ENCODE data around the gene RASSF4. TPM values are rescaled to one million over a fixed set of nuclear protein-coding genes. Genes with fewer than 3 reads are reported as not detected.

The RASSF4 gene
- total RNA-seq, 1 donor from 2014 or later: 83.0 TPM

GRCh38 chr10:44981172-44982113 is 21.8 kb downstream of the RASSF4 start:
- no peaks in the 10 kb centered on the region for H3K27me3 ChIP-seq (ENCODE audit: insufficient read depth, low read length)
- no peaks in the 10 kb centered on the region for H3K9me3 ChIP-seq (ENCODE audit: insufficient read depth, low read depth, low read length)
- H3K9ac ChIP-seq (ENCODE audit: low read length): peak overlapping the region; percentile 61
- H3K4me2 ChIP-seq (ENCODE audit: low read length): peak overlapping the region; percentile 72
- FAIRE-seq (peak; percentile 91), DNase-seq (ENCODE audit: low read depth) (peak; percentile 93)
- H2AFZ ChIP-seq (ENCODE audit: low read depth, low read length): peak overlapping the region; percentile 51
- peak overlapping the region; percentile 90 for H3K27ac ChIP-seq (ENCODE audit: low read depth, low read length)
- Mint-ChIP-seq H3K27me3 (ENCODE audit: low read depth, unreplicated experiment) (no peaks in the 10 kb centered on the region), H3K4me3 (ENCODE audit: unreplicated experiment) (peak overlapping the region; percentile 40), H3K9me3 (ENCODE audit: unreplicated experiment) (peaks cover 4% of the 10 kb centered on the region), H3K27ac (ENCODE audit: unreplicated experiment) (peak overlapping the region; percentile 99), H3K4me1 (ENCODE audit: low read depth, unreplicated experiment) (peaks cover 74% of the 10 kb centered on the region), H3K36me3 (ENCODE audit: low read depth, unreplicated experiment) (peaks cover 9% of the 10 kb centered on the region)
- H4K20me1 ChIP-seq (ENCODE audit: insufficient read depth, low read length): no peaks in the 10 kb centered on the region
- no peaks in the 10 kb centered on the region for H3K36me3 ChIP-seq (ENCODE audit: insufficient read depth, low read length)
- H3K79me2 ChIP-seq (ENCODE audit: insufficient read depth, low read length): no peaks in the 10 kb centered on the region
- no peak overlapping the region for H3K4me3 ChIP-seq (ENCODE audit: insufficient read depth, low read depth, low read length)
- TF ChIP-seq EZH2 (IDR thresholded peaks at IDR 0.05; ENCODE audit: insufficient read depth, low read length): no peak
- TF ChIP-seq, protein P1, sequence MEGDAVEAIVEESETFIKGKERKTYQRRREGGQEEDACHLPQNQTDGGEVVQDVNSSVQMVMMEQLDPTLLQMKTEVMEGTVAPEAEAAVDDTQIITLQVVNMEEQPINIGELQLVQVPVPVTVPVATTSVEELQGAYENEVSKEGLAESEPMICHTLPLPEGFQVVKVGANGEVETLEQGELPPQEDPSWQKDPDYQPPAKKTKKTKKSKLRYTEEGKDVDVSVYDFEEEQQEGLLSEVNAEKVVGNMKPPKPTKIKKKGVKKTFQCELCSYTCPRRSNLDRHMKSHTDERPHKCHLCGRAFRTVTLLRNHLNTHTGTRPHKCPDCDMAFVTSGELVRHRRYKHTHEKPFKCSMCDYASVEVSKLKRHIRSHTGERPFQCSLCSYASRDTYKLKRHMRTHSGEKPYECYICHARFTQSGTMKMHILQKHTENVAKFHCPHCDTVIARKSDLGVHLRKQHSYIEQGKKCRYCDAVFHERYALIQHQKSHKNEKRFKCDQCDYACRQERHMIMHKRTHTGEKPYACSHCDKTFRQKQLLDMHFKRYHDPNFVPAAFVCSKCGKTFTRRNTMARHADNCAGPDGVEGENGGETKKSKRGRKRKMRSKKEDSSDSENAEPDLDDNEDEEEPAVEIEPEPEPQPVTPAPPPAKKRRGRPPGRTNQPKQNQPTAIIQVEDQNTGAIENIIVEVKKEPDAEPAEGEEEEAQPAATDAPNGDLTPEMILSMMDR (IDR thresholded peaks at IDR 0.05; ENCODE audit: insufficient read depth, low read depth, low read length): no peak
- peaks cover 57% of the 10 kb centered on the region for H3K4me1 ChIP-seq (ENCODE audit: insufficient read depth, low read length)

DNA sequence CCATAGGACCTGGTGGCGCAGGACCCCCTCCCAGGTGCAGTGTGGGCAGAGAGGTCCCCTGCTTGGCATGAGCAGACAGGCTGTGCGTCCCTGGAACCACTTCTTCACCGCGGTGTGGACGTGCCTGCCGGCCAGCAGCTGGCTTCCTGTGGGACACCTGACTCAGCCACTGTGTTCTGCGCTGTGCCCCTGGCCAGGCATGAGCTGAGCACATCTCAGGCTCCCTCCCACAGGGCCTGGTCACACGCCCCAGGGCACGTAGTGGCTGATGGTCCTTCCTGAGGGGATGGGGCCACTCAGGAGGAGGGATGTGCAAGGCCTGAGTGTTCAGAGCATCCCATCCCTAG is 22.5 kb downstream of the RASSF4 start:
- H3K9me3 Mint-ChIP-seq (ENCODE audit: unreplicated experiment): peaks cover 2% of the 10 kb centered on the region
- no peaks in the 10 kb centered on the region for H3K27me3 Mint-ChIP-seq (ENCODE audit: low read depth, unreplicated experiment)
- no peaks in the 10 kb centered on the region for H3K27me3 ChIP-seq (ENCODE audit: insufficient read depth, low read length)
- TF ChIP-seq EZH2 (IDR thresholded peaks at IDR 0.05; ENCODE audit: insufficient read depth, low read length): no peak
- TF ChIP-seq, protein P1 (IDR thresholded peaks at IDR 0.05; ENCODE audit: insufficient read depth, low read depth, low read length): no peak
- peak overlapping the region; percentile 66 for H3K27ac Mint-ChIP-seq (ENCODE audit: unreplicated experiment)
- H2AFZ ChIP-seq (ENCODE audit: low read depth, low read length): peak overlapping the region; percentile 51
- peaks cover 72% of the 10 kb centered on the region for H3K4me1 Mint-ChIP-seq (ENCODE audit: low read depth, unreplicated experiment)
- no peaks in the 10 kb centered on the region for H3K9me3 ChIP-seq (ENCODE audit: insufficient read depth, low read depth, low read length)
- H3K36me3 ChIP-seq (ENCODE audit: insufficient read depth, low read length): no peaks in the 10 kb centered on the region
- peak; percentile 38 for DNase-seq (ENCODE audit: low read depth)
- peak overlapping the region; percentile 61 for H3K9ac ChIP-seq (ENCODE audit: low read length)
- no peak for FAIRE-seq
- peak overlapping the region; percentile 72 for H3K4me2 ChIP-seq (ENCODE audit: low read length)
- H3K4me3 Mint-ChIP-seq (ENCODE audit: unreplicated experiment): no peak overlapping the region
- peaks cover 12% of the 10 kb centered on the region for H3K36me3 Mint-ChIP-seq (ENCODE audit: low read depth, unreplicated experiment)
- H3K4me1 ChIP-seq (ENCODE audit: insufficient read depth, low read length): peaks cover 57% of the 10 kb centered on the region
- no peak overlapping the region for H3K4me3 ChIP-seq (ENCODE audit: insufficient read depth, low read depth, low read length)
- H4K20me1 ChIP-seq (ENCODE audit: insufficient read depth, low read length): no peaks in the 10 kb centered on the region
- H3K79me2 ChIP-seq (ENCODE audit: insufficient read depth, low read length): no peaks in the 10 kb centered on the region
- peak overlapping the region; percentile 90 for H3K27ac ChIP-seq (ENCODE audit: low read depth, low read length)

DNA sequence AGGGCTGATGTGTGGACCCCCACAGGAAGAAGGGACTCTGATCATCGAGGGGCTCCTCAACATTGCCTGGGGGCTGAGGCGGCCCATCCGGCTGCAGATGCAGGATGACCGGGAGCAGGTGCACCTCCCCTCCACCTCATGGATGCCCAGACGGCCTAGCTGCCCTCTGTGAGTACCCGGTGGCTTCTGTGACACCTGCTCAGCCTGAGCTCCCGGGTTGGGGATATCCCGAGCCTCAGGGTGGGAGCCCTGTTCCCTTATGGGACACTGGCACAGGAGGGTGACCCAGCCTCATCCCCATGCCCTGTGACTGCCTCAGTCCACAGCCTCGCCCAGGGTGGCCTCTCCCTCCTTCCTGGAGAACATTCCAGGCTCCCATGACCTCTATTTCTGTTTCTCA is 22.9 kb downstream of the RASSF4 start:
- peaks cover 57% of the 10 kb centered on the region for H3K4me1 ChIP-seq (ENCODE audit: insufficient read depth, low read length)
- H3K9me3 ChIP-seq (ENCODE audit: insufficient read depth, low read depth, low read length): no peaks in the 10 kb centered on the region
- no peaks in the 10 kb centered on the region for H4K20me1 ChIP-seq (ENCODE audit: insufficient read depth, low read length)
- H3K27ac Mint-ChIP-seq (ENCODE audit: unreplicated experiment): peak overlapping the region; percentile 66
- peak overlapping the region; percentile 72 for H3K4me2 ChIP-seq (ENCODE audit: low read length)
- H3K9ac ChIP-seq (ENCODE audit: low read length): peak overlapping the region; percentile 61
- DNase-seq (ENCODE audit: low read depth) (no peak), FAIRE-seq (no peak)
- peaks cover 12% of the 10 kb centered on the region for H3K36me3 Mint-ChIP-seq (ENCODE audit: low read depth, unreplicated experiment)
- no peak overlapping the region for H3K4me3 Mint-ChIP-seq (ENCODE audit: unreplicated experiment)
- peaks cover 2% of the 10 kb centered on the region for H3K9me3 Mint-ChIP-seq (ENCODE audit: unreplicated experiment)
- TF ChIP-seq, protein P1 (IDR thresholded peaks at IDR 0.05; ENCODE audit: insufficient read depth, low read depth, low read length): no peak
- no peak for TF ChIP-seq EZH2 (IDR thresholded peaks at IDR 0.05; ENCODE audit: insufficient read depth, low read length)
- no peak overlapping the region for H3K4me3 ChIP-seq (ENCODE audit: insufficient read depth, low read depth, low read length)
- no peaks in the 10 kb centered on the region for H3K79me2 ChIP-seq (ENCODE audit: insufficient read depth, low read length)
- peak overlapping the region; percentile 90 for H3K27ac ChIP-seq (ENCODE audit: low read depth, low read length)
- no peaks in the 10 kb centered on the region for H3K36me3 ChIP-seq (ENCODE audit: insufficient read depth, low read length)
- no peaks in the 10 kb centered on the region for H3K27me3 Mint-ChIP-seq (ENCODE audit: low read depth, unreplicated experiment)
- H3K27me3 ChIP-seq (ENCODE audit: insufficient read depth, low read length): no peaks in the 10 kb centered on the region
- H2AFZ ChIP-seq (ENCODE audit: low read depth, low read length): no peak overlapping the region
- peaks cover 71% of the 10 kb centered on the region for H3K4me1 Mint-ChIP-seq (ENCODE audit: low read depth, unreplicated experiment)

All from astrocyte (in vitro differentiated cells and primary cell).